PC-9 (cell line): Measurements from ENCODE around the gene UST. TPM values are rescaled to one million over a fixed set of nuclear protein-coding genes. Genes with fewer than 3 reads are reported as not detected.

ENCODE experiments used
- BruUV-seq: library from RNA; stranded (reverse); fragments of 400-500 nt; replicated peaks from 2 replicates; lab custom pipeline; 2021; lab: Mats Ljungman, UMichigan
- CTCF ChIA-PET: fragments of 300-600 bp; sonication (Branson Sonifier 250); formaldehyde crosslinking; loops from one replicate; lab custom pipeline; 2022; ENCODE audit warnings: antibody characterized with exemption; lab: Charles Lee
- POLR2A ChIA-PET: fragments of 300-600 bp; sonication (Branson Sonifier 250); formaldehyde crosslinking; loops from one replicate; lab custom pipeline; 2022; ENCODE audit warnings: antibody characterized with exemption; ENCODE audit not compliant: unreplicated experiment; lab: Charles Lee
- DNase-seq, 2 experiments: peaks; one replicate each; pipeline versions ENCODE4 v3.0.0 to v3.0.0-alpha.2; 2015 to 2022; ENCODE audit warnings: mixed read lengths in 1 of 2
- H2AFZ ChIP-seq: fragments of 200-600 bp; sonication (generic); 2 replicates; pipeline ENCODE4 v1.8.1; 2017; ENCODE audit warnings: antibody characterized with exemption
- H3F3A ChIP-seq: fragments of 200-600 bp; sonication (generic); 2 replicates; pipeline ENCODE4 v1.8.1; 2017; ENCODE audit warnings: antibody characterized with exemption, mild to moderate bottlenecking, low read depth; ENCODE audit not compliant: insufficient read depth
- H3K27ac ChIP-seq: fragments of 200-600 bp; sonication (generic); 2 replicates; pipeline ENCODE4 v1.6.1; 2016; ENCODE audit warnings: mixed run types
- H3K27me3 ChIP-seq: fragments of 200-600 bp; sonication (generic); 2 replicates; pipeline ENCODE4 v1.6.1; 2016; ENCODE audit warnings: low read depth, mixed run types; ENCODE audit not compliant: insufficient read depth
- H3K36me3 ChIP-seq: fragments of 200-600 bp; sonication (generic); 2 replicates; pipeline ENCODE4 v1.6.1; 2016; ENCODE audit warnings: low read depth, mixed run types
- H3K4me1 ChIP-seq: fragments of 200-600 bp; sonication (generic); replicated peaks from 2 replicates; pipeline ENCODE4 v1.6.1; 2016; ENCODE audit warnings: mixed run types; ENCODE audit not compliant: insufficient read depth
- H3K4me2 ChIP-seq: fragments of 200-600 bp; sonication (generic); 2 replicates; pipeline ENCODE4 v1.6.1; 2017; ENCODE audit warnings: mixed run types
- H3K4me3 ChIP-seq: fragments of 200-600 bp; sonication (generic); 2 replicates; pipeline ENCODE4 v1.6.1; 2016; ENCODE audit warnings: mixed run types
- H3K79me2 ChIP-seq: fragments of 200-600 bp; sonication (generic); 2 replicates; pipeline ENCODE4 v1.6.1; 2017; ENCODE audit warnings: low read depth, mixed run types
- H3K9me2 ChIP-seq: fragments of 200-600 bp; sonication (generic); 2 replicates; pipeline ENCODE4 v1.8.1; 2017; ENCODE audit warnings: mild to moderate bottlenecking; ENCODE audit not compliant: insufficient read depth
- H3K9me3 ChIP-seq: fragments of 200-600 bp; sonication (generic); 2 replicates; pipeline ENCODE4 v1.8.1; 2016; ENCODE audit warnings: low read depth; ENCODE audit not compliant: insufficient read depth
- H4K20me1 ChIP-seq: fragments of 200-600 bp; sonication (generic); 2 replicates; pipeline ENCODE4 v1.8.1; 2017; ENCODE audit not compliant: insufficient read depth
- EZH2 ChIP-seq: fragments of 200-600 bp; sonication (generic); IDR thresholded peaks from 2 replicates; pipeline ENCODE4 v1.8.0; 2017; ENCODE audit warnings: antibody characterized with exemption, low read depth
- intact Hi-C: fragments of 100-400 bp; cut with micrococcal nuclease; formaldehyde crosslinking; loops from one replicate; pipeline ENCODE4 v1.10.0; 2022; ENCODE audit not compliant: unreplicated experiment
- total RNA-seq: library from RNA; stranded (reverse); gene quantifications from 2 replicates; pipeline ENCODE4 v1.2.3, GENCODE V29; 2021
- TF ChIP-seq, protein P1 (sequence below): fragments of 200-600 bp; sonication (generic); conservative IDR thresholded peaks from 2 replicates; pipeline ENCODE4 v1.6.1; 2017; ENCODE audit warnings: mixed run types, antibody characterized with exemption, mild to moderate bottlenecking, moderate library complexity

UST gene
- total RNA-seq, 1 experiment from 2014 or later, result 4.2 TPM

DNA sequence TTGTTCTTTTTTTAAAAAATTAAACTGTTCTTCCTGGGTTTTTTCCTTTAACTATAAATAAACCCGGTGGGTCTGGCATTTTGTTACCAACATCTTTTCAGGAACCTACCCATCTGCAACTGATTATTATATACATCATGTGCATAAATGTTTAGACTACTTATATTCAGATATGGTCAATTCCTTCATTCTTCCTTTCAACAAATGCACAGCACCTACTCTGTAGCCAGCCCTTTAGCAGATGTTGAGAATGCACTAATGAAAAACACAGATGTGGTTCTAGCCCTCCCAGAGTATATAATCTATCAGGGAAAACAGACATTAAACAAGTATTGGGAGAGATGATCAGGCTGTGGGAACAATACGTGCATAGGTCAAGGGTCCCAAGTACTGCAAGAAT, 237.1 kb downstream of the UST start:
- Histone ChIP-seq H3K4me1 (no peaks in the 10 kb centered on the region), H3K9me3 (no peaks in the 10 kb centered on the region), H3K27ac (no peak overlapping the region), H3K4me2 (no peak overlapping the region), H3K36me3 (no peaks in the 10 kb centered on the region), H3K79me2 (no peaks in the 10 kb centered on the region), H3K4me3 (no peak overlapping the region), H3K9me2 (no peaks in the 10 kb centered on the region), H4K20me1 (no peaks in the 10 kb centered on the region), H3K27me3 (no peaks in the 10 kb centered on the region), H3F3A (no peaks in the 10 kb centered on the region), H2AFZ (no peak overlapping the region)
- ChIA-PET POLR2A (no interaction called here), CTCF (no interaction called here)
- no TSS peak for BruUV-seq
- intact Hi-C loops, result no loop called here
- TF ChIP-seq EZH2, result no peak
- TF ChIP-seq, protein P1, sequence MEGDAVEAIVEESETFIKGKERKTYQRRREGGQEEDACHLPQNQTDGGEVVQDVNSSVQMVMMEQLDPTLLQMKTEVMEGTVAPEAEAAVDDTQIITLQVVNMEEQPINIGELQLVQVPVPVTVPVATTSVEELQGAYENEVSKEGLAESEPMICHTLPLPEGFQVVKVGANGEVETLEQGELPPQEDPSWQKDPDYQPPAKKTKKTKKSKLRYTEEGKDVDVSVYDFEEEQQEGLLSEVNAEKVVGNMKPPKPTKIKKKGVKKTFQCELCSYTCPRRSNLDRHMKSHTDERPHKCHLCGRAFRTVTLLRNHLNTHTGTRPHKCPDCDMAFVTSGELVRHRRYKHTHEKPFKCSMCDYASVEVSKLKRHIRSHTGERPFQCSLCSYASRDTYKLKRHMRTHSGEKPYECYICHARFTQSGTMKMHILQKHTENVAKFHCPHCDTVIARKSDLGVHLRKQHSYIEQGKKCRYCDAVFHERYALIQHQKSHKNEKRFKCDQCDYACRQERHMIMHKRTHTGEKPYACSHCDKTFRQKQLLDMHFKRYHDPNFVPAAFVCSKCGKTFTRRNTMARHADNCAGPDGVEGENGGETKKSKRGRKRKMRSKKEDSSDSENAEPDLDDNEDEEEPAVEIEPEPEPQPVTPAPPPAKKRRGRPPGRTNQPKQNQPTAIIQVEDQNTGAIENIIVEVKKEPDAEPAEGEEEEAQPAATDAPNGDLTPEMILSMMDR, result no peak
- DNase-seq, result no peak

DNA sequence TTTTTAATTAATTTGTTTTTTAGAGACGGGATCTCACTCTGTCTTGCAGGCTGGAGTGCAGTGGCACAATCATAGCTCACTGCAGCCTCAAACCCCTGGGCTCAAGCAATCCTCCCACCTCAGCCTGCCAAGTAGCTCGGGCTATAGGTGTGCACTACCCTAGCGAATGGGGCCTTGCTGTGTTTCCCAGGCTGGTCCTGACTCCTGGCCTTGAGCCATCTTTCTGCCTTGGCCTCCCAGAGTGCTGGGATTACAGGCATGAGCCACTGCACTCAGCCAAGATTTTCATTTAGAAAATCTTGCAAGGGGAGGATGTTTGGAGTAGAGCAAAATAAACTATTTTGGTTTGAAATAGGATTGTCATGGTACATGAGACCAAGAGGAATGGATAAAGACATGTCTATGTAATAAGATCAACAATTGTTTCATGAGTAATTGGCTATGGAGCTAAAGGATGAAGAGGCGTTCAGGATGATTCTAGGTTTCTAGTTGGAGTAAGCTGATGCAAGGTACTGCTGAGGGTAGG, 237.8 kb downstream of the UST start:
- Histone ChIP-seq H3K27me3 (no peaks in the 10 kb centered on the region), H2AFZ (no peak overlapping the region), H3K4me1 (no peaks in the 10 kb centered on the region), H4K20me1 (no peaks in the 10 kb centered on the region), H3K4me2 (no peak overlapping the region), H3K79me2 (no peaks in the 10 kb centered on the region), H3K4me3 (no peak overlapping the region), H3K9me3 (no peaks in the 10 kb centered on the region), H3F3A (no peaks in the 10 kb centered on the region), H3K9me2 (no peaks in the 10 kb centered on the region), H3K36me3 (no peaks in the 10 kb centered on the region), H3K27ac (no peak overlapping the region)
- intact Hi-C loops, result no loop called here
- ChIA-PET POLR2A (no interaction called here), CTCF (no interaction called here)
- TF ChIP-seq, protein P1, result no peak
- TF ChIP-seq EZH2, result no peak
- no peak for DNase-seq
- BruUV-seq, result no TSS peak

DNA sequence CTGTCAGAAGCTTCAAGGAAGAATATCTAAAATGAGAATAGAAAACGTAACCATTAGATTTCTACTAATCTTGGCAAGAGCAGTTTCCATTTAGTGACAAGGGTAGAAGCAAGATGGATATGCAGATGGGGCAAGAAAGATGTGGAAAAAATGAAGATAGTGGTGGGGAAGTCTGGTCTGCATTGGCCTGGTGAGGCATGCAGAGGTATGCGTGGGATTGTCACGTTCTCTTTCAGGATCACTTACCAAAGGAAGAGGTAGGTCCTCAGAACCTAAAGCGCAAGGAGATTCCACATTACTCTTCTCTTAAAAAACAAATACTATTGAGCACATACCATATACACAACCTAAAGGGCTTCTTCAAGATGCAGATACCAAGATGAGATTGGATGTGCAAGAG, 238.7 kb downstream of the UST start:
- Histone ChIP-seq H3K27ac (no peak overlapping the region), H2AFZ (no peak overlapping the region), H3F3A (no peaks in the 10 kb centered on the region), H3K4me2 (no peak overlapping the region), H3K36me3 (no peaks in the 10 kb centered on the region), H3K79me2 (no peaks in the 10 kb centered on the region), H3K27me3 (no peaks in the 10 kb centered on the region), H3K4me1 (no peaks in the 10 kb centered on the region), H4K20me1 (no peaks in the 10 kb centered on the region), H3K9me2 (no peaks in the 10 kb centered on the region), H3K9me3 (no peaks in the 10 kb centered on the region), H3K4me3 (no peak overlapping the region)
- intact Hi-C loops, result no loop called here
- TF ChIP-seq EZH2, result no peak
- TF ChIP-seq, protein P1, result no peak
- no peak for DNase-seq
- ChIA-PET CTCF (no interaction called here), POLR2A (no interaction called here)
- no TSS peak for BruUV-seq
